ENCODE measurements around the gene ZNF471.

DNA sequence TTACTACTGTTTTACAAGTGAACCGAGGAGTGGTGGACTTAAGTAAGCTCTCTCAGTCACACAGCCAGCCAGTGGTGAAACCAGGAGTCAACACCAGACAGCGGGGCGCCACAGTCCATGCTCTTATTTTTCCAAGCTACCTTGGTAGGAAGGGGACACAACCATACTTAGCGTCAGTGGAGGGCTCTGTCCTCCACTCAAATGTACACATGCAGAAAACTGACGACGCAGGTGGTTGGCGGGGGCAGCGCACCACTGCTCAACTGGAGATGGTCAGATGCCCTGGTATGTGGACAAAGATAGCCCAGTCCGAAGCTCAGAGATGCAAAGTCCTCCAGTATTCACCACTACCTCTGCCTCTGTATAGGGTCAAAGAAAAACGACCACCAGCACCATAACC, 31.6 kb upstream of the ZNF471 start:
- TF ChIP-seq CTCF (IDR thresholded peaks at IDR 0.05) (no peak), POLR2A (IDR thresholded peaks at IDR 0.05) (no peak), POLR2AphosphoS5 (IDR thresholded peaks at IDR 0.05) (no peak)
